Coronary artery (tissue), 2 donors: ENCODE measurements around the gene FILIP1L.
A peak's percentile ranks its signal among the peaks of the same experiment; 100 is the strongest.

Experiments
- DNase-seq: peaks from one replicate; pipeline ENCODE4 v3.0.0-alpha.2; 2017; ENCODE audit warnings: low spot score
- H3K27ac ChIP-seq, 2 donors: fragments of 200-600 bp; sonication (generic); one replicate each; pipeline ENCODE4 v1.5.1; 2016 to 2019
- H3K4me3 ChIP-seq: fragments of 200-600 bp; sonication (generic); 2 replicates; pipeline ENCODE4 v1.5.1; 2016; ENCODE audit warnings: mild to moderate bottlenecking, moderate library complexity
- TF ChIP-seq, protein P1 (sequence below): fragments of 200-600 bp; sonication (generic); IDR thresholded peaks from one replicate; pipeline ENCODE4 v1.5.1; 2019; ENCODE audit warnings: antibody characterized with exemption

The FILIP1L gene

DNA sequence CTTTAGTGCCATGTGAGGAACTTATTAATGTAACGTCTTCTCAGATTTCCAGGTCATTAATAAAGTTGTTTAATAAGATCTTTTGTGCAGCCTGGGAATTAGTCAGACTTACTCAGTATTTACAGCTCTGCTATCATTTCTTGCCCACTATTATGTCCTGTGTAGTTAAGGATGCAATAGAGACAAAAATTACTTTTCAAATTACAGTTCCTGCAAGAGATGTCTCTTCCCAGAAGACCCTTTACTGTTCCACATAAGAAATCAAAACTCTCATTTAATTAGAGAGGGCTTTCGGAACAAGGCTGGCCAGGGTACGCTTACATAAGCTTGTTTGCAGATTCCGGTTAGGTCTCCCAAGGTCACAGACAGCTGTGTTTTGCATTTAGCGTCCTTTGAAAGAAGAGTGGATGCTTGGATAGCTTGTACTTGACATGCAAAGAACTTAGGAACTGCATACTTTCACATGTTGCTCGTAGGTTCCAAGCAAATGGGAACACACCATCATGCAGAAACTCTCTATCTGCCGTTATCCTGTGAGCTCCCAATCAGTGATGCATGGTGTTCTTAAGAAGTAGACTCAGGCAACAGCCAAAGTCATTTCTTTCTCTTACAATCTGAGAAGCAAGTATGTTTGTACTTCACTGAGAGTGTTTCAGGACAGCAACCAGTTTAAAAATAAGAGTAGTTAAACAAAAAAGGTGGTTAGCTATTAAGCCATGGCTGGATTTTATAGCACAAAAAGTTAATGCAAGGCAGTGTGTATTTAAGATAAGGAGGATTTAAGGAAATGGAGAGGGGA lies 37.4 kb downstream of the FILIP1L start:
- no peak for DNase-seq
- H3K27ac ChIP-seq: peak overlapping the region in 1 of 2 donors; percentile 46
- H3K4me3 ChIP-seq: no peak overlapping the region
- TF ChIP-seq, protein P1, sequence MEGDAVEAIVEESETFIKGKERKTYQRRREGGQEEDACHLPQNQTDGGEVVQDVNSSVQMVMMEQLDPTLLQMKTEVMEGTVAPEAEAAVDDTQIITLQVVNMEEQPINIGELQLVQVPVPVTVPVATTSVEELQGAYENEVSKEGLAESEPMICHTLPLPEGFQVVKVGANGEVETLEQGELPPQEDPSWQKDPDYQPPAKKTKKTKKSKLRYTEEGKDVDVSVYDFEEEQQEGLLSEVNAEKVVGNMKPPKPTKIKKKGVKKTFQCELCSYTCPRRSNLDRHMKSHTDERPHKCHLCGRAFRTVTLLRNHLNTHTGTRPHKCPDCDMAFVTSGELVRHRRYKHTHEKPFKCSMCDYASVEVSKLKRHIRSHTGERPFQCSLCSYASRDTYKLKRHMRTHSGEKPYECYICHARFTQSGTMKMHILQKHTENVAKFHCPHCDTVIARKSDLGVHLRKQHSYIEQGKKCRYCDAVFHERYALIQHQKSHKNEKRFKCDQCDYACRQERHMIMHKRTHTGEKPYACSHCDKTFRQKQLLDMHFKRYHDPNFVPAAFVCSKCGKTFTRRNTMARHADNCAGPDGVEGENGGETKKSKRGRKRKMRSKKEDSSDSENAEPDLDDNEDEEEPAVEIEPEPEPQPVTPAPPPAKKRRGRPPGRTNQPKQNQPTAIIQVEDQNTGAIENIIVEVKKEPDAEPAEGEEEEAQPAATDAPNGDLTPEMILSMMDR: no peak

GRCh38 chr3:100075851-100076730 lies 38.2 kb downstream of the FILIP1L start:
- no peak for DNase-seq
- Histone ChIP-seq H3K27ac (peak overlapping the region in 1 of 2 donors; percentile 46), H3K4me3 (no peak overlapping the region)
- TF ChIP-seq, protein P1: no peak

GRCh38 chr3:100075196-100075595 lies 39.1 kb downstream of the FILIP1L start:
- no peak overlapping the region for H3K27ac ChIP-seq
- TF ChIP-seq, protein P1: no peak
- DNase-seq: no peak
- no peak overlapping the region for H3K4me3 ChIP-seq

DNA sequence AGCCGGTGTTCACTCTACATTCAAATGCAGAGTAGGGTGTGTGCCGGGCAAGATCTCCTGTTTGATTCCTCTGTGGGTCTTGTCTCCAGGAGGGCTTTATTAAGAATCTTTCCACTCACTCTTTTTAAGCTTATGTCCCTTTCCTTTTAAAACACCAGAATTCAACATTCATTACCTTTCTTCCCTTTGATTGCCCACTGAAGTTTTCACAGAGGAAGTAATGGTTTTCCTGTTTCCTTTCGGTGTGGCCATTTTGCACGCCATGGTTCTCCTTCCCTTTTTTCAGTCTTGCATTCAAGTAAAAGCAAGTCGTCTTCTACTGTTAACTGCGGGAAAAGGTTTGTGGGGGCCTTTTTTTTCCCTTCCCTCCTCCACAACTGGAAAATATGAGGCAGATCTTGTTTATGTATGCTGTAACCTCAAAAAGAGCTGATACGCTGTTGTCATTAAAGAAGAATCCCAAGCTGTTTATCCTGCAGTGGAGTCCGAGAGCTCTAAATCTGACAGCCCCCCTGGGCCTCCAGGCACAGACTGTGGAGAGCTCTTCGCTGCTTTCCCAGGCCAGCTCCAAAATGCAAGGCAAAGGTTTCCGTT lies 40.5 kb downstream of the FILIP1L start:
- DNase-seq: no peak
- H3K27ac ChIP-seq: peak overlapping the region; percentile 56 to 64
- H3K4me3 ChIP-seq: no peak overlapping the region
- TF ChIP-seq, protein P1: no peak

- Histone ChIP-seq H3K27ac (peak overlapping the region; percentile 56 to 64), H3K4me3 (no peak overlapping the region)
- TF ChIP-seq, protein P1: no peak
- DNase-seq: no peak
Measured at GRCh38 chr3:100073049-100073713, 41.1 kb downstream of the FILIP1L start.

- H3K4me3 ChIP-seq: no peak overlapping the region
- H3K27ac ChIP-seq: peak overlapping the region; percentile 52 to 56
- TF ChIP-seq, protein P1: no peak
- no peak for DNase-seq
Measured at GRCh38 chr3:100072326-100073048, 41.8 kb downstream of the FILIP1L start.
